Ovary (tissue), 9 donors: ENCODE data around the gene NR3C2. TPM values are rescaled to one million over a fixed set of nuclear protein-coding genes. Genes with fewer than 3 reads are reported as not detected.

Experiments
- DNase-seq, 5 donors: peaks; one replicate each; pipeline ENCODE4 v3.0.0-alpha.2; 2019 to 2020
- H3K27ac ChIP-seq, 2 donors: fragments of 200-600 bp; one replicate each; pipeline versions ENCODE4 v1.5.1 to v1.8.0; 2019 to 2022
- H3K27me3 ChIP-seq: fragments of 200-600 bp; one replicate; pipeline ENCODE4 v1.8.0; 2022
- H3K36me3 ChIP-seq: fragments of 200-600 bp; sonication (generic); one replicate; pipeline ENCODE4 v1.5.1; 2019
- H3K4me1 ChIP-seq: one replicate; pipeline ENCODE4 v1.8.1; 2013; ENCODE audit warnings: mild to moderate bottlenecking, moderate library complexity; ENCODE audit not compliant: insufficient read depth
- H3K4me3 ChIP-seq: fragments of 200-600 bp; sonication (generic); one replicate; pipeline ENCODE4 v1.5.1; 2017
- H3K9me3 ChIP-seq, 2 donors: fragments of 200-600 bp in 1 of 2; sonication (generic) in 1 of 2; one replicate each; pipeline versions ENCODE4 v1.5.1 to v1.8.1; 2013 to 2019; ENCODE audit warnings: mild to moderate bottlenecking in 1 of 2, moderate library complexity in 1 of 2
- EP300 ChIP-seq: sonication (generic); formaldehyde crosslinking; IDR thresholded peaks from one replicate; pipeline ENCODE4 v1.6.1; 2017; ENCODE audit warnings: antibody characterized with exemption
- POLR2A ChIP-seq: fragments of 450-650 bp; IDR thresholded peaks from one replicate; pipeline ENCODE4 v1.6.1; 2017; ENCODE audit warnings: antibody characterized with exemption, mild to moderate bottlenecking, moderate library complexity
- WGBS, 3 donors: extraction: QIAGEN DNeasy Blood & Tissue Kit in 1 of 3; methylation state at CpG; one replicate each; pipeline versions ENCODE4 v1.1.5 to v1.1.7; 2013 to 2017; 5-methylcytosine and 5-hydroxymethylcytosine counted together
- intact Hi-C, 4 donors: fragments of 100-400 bp; cut with DNase I; formaldehyde crosslinking; loops; one replicate each; pipeline versions ENCODE4 v1.11.0 to v1.15.1; 2022 to 2023
- polyA plus RNA-seq, 2 donors: library from polyadenylated mRNA; stranded (reverse); fragments of 200-250 nt in 1 of 2; fragments of 350-450 nt in 1 of 2; fragmentation: Illumina TruSeq in 1 of 2; extraction: RNeasy Lipid Tissue Mini Kit (QIAGEN cat#74804) in 1 of 2; gene quantifications; one replicate each; pipeline ENCODE4 v1.2.3, GENCODE V29; 2013 to 2014
- total RNA-seq, 7 donors: library from RNA; depleted of rRNA in 2 of 7; stranded (reverse); fragments of >200 nt in 2 of 7; fragmentation: NEBNext Ultra II Directional in 3 of 7; extraction: Animal tissue kit (Norgen Biotek cat#: 25700) in 3 of 7; gene quantifications; one replicate each; pipeline versions ENCODE4 v1.1.0 to v1.2.4, GENCODE V29; 2016 to 2023
- TF ChIP-seq, protein P1 (sequence below), 3 donors: fragments of 450-650 bp in 2 of 3; fragments of 200-600 bp in 1 of 3; IDR thresholded peaks; one replicate each; pipeline versions ENCODE4 v1.5.1 to v1.8.0; 2016 to 2022; ENCODE audit warnings: antibody characterized with exemption in 3 of 3, mild to moderate bottlenecking in 1 of 3
- donor health status: DM: no; HTN: no; CAD: no; lungs with moderate emphysema.
- donor health status: DM: no; HTN: no; CAD: no.
- donor health status: Bipolar disorder and iron deficiency.
- donor health status: DM: yes; HTN: yes; CAD: no.
- donor health status: DM: no; HTN: no; CAD: no.
- donor health status: DM: yes; HTN: yes; CAD: no.

Gene NR3C2
- total and polyA plus RNA-seq, 9 donors: 6.8 to 37.5 (median 22.9) TPM

DNA sequence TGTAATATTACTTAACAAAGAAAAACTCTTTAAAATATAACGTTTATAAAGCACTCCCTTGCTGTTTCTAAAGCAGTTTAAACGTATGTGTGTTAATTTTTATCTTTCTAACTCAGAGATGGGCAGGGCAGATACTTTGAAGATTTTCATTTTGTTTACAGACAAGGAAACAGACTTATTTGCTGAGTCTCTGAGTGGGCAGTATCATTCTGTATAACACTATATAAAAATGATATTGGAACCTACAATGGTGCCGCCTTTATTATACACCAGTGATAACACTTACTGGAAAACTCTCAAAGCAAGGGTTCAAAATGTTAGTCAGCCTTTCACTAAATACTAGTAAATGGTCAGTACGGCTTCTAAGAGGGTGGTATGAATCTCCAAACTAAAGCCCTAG, 193.4 kb downstream of the NR3C2 start:
- intact Hi-C loops: no loop called here
- no peak for DNase-seq
- H3K9me3 ChIP-seq: no peaks in the 10 kb centered on the region
- TF ChIP-seq POLR2A: no peak
- TF ChIP-seq, protein P1, sequence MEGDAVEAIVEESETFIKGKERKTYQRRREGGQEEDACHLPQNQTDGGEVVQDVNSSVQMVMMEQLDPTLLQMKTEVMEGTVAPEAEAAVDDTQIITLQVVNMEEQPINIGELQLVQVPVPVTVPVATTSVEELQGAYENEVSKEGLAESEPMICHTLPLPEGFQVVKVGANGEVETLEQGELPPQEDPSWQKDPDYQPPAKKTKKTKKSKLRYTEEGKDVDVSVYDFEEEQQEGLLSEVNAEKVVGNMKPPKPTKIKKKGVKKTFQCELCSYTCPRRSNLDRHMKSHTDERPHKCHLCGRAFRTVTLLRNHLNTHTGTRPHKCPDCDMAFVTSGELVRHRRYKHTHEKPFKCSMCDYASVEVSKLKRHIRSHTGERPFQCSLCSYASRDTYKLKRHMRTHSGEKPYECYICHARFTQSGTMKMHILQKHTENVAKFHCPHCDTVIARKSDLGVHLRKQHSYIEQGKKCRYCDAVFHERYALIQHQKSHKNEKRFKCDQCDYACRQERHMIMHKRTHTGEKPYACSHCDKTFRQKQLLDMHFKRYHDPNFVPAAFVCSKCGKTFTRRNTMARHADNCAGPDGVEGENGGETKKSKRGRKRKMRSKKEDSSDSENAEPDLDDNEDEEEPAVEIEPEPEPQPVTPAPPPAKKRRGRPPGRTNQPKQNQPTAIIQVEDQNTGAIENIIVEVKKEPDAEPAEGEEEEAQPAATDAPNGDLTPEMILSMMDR (IDR thresholded peaks at IDR 0.05): no peak
- no peak for TF ChIP-seq EP300
- H3K27me3 ChIP-seq: no peaks in the 10 kb centered on the region
- H3K4me1 ChIP-seq: peaks cover 2% of the 10 kb centered on the region
- WGBS, 3 donors: 77 to 95% (median 94%) methylated on average over 4 of the region's 4 CpGs
- H3K36me3 ChIP-seq: no peaks in the 10 kb centered on the region
- H3K27ac ChIP-seq: no peak overlapping the region
- H3K4me3 ChIP-seq: no peak overlapping the region

DNA sequence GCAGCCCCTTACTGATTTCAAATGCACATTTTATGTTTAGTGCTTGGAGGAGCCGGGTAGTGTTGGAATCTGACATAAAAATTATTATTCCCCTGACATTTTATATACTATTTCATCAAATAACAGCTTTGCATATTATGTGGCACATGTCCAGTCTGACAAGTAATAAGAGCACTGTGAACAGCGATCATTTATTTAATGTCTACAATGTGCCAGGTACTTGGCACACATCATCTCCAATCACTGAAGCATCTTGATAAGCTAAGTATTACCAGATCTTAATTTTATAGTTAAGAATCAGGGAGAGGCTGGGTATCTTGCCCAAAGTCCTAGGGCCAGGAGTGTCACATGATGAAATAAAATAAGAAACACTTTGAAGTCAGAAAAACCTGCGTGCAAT, 197.2 kb downstream of the NR3C2 start:
- TF ChIP-seq EP300 (no peak), POLR2A (no peak)
- TF ChIP-seq, protein P1 (IDR thresholded peaks at IDR 0.05): no peak
- no peaks in the 10 kb centered on the region for H3K27me3 ChIP-seq
- no peak for DNase-seq
- no peaks in the 10 kb centered on the region for H3K9me3 ChIP-seq
- no peak overlapping the region for H3K4me3 ChIP-seq
- H3K4me1 ChIP-seq: no peaks in the 10 kb centered on the region
- no peaks in the 10 kb centered on the region for H3K36me3 ChIP-seq
- intact Hi-C loops: no loop called here
- H3K27ac ChIP-seq: no peak overlapping the region
- WGBS, 3 donors: 90 to 96% (median 94%) methylated on average over 3 of the region's 3 CpGs

DNA sequence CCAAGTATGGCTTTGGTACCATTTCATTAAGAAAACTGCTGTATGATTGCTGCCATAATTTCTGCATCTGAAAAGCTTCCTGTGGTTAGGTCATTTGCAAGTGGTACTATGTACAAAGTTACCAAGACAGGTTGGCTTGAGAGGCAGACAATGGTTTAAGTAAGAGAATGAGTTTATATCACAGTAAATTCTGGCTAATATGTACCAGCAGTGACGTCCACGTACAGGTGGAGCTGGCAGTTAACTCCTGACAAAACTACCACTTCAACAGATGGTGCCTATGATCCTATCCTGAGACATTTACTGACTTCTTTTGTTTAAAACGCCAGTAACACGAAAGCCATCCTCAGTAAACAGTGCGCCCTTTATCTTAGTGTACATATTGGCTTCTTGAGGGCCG, 198.4 kb downstream of the NR3C2 start:
- no peak for DNase-seq
- no peaks in the 10 kb centered on the region for H3K9me3 ChIP-seq
- intact Hi-C loops: no loop called here
- TF ChIP-seq, protein P1 (IDR thresholded peaks at IDR 0.05): no peak
- no peak for TF ChIP-seq EP300
- TF ChIP-seq POLR2A: no peak
- H3K27ac ChIP-seq: no peak overlapping the region
- no peaks in the 10 kb centered on the region for H3K4me1 ChIP-seq
- WGBS, 3 donors: 76 to 85% (median 77%) methylated on average over 6 of the region's 6 CpGs
- H3K4me3 ChIP-seq: no peak overlapping the region
- no peaks in the 10 kb centered on the region for H3K27me3 ChIP-seq
- H3K36me3 ChIP-seq: no peaks in the 10 kb centered on the region

DNA sequence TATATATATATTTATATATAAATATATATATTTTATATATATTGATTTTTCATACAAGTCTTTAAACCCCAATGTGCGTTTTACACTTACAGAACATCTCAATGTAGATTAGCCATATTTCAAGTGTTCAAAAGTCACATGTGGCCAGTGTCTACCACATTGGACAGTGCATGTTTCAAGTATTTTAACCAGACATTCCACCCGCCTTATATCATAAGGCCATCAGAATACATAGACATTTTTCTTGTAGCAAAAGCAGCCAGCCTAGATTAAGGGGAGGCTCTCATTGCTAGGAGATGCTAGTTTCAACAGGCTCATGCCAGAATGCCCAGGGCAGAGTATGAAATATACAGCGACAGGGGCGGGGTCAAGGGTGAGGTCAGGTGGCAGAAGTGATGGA, 202.0 kb downstream of the NR3C2 start:
- H3K27ac ChIP-seq: no peak overlapping the region
- 93 to 96% (median 94%) methylated on average over 4 of the region's 4 CpGs for WGBS, 3 donors
- H3K27me3 ChIP-seq: no peaks in the 10 kb centered on the region
- no peaks in the 10 kb centered on the region for H3K4me1 ChIP-seq
- no peaks in the 10 kb centered on the region for H3K36me3 ChIP-seq
- H3K4me3 ChIP-seq: no peak overlapping the region
- TF ChIP-seq EP300 (no peak), POLR2A (no peak)
- TF ChIP-seq, protein P1 (IDR thresholded peaks at IDR 0.05): no peak
- H3K9me3 ChIP-seq: no peaks in the 10 kb centered on the region
- no peak for DNase-seq
- intact Hi-C loops: no loop called here
